Astrocyte of the hippocampus (primary cell): Measurements from ENCODE around the gene ACCS.

Experiments
- DNase-seq: peaks from one replicate; pipeline ENCODE4 v3.0.0; 2011; ENCODE audit warnings: low read depth, low spot score

The ACCS gene

DNA sequence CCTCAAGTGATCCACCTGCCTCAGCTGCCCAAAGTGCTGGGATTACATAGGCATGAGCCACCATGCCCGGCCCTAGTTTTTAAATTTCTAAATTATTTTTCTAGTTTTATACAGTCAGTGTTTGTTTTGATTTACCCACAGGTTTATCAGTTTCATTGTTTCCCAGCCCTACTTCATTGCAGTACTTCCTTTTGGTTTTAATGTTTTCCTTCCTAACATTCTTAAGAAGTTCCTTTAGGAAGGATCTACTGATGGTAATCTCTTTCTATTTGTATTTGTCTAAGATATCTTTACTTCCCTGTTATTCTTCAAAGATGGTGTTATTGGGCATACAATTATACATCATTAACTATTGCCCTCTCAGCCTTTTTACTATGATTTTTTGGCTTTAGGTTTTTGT, 24.5 kb downstream of the ACCS start:
- no peak for DNase-seq

GRCh38 chr11:44094260-44094868, 28.3 kb downstream of the ACCS start:
- peak; percentile 84 for DNase-seq

- DNase-seq, result peak; percentile 95
Observed at GRCh38 chr11:44095506-44096359, 29.7 kb downstream of the ACCS start, which contains the start of gene EXT2. EXT2 (plus strand) TSS chr11:44095678; CDS start chr11:44107713, 12,035 bp downstream.

- peak; percentile 16 for DNase-seq
Observed at GRCh38 chr11:44096360-44097185, 30.5 kb downstream of the ACCS start.

DNA sequence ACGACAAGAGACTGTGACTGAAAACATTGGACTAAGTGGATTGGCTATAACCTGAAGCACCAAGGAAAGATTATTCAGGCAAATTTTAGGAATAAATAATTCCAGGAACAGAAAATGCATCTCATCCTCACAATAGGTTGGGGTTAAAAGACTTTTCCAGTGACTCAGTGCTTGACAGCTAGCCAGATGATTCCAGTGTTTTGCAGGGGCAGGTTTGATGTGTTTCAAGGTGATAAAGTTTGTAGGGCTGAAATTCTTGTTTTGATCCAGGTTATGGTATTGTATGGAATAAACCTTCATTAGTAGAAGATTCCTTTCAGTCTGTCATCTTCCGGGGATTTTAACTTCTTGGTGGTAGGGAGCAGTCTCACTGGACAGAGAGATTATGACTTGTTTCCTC, 31.8 kb downstream of the ACCS start:
- DNase-seq, result peak; percentile 44

DNA sequence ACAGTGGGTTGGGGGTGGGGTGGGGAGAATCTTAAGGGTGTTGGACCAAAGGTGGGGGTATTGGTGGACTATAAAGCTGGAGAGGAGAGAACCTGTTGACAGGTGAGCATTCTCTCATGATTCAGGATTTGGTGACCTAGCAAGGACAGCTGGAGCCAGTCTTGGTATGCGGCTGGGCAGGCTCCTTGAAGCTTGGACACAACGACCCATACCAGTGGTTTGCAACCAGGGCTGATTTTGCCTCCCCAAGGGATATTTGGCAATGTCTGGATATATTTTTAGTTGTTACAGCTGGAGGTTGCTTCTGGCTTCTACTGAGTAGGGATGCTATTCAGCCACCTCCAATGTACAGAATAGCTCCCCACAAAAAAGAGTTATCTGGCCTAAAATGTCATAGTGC, 35.0 kb downstream of the ACCS start:
- no peak for DNase-seq

DNA sequence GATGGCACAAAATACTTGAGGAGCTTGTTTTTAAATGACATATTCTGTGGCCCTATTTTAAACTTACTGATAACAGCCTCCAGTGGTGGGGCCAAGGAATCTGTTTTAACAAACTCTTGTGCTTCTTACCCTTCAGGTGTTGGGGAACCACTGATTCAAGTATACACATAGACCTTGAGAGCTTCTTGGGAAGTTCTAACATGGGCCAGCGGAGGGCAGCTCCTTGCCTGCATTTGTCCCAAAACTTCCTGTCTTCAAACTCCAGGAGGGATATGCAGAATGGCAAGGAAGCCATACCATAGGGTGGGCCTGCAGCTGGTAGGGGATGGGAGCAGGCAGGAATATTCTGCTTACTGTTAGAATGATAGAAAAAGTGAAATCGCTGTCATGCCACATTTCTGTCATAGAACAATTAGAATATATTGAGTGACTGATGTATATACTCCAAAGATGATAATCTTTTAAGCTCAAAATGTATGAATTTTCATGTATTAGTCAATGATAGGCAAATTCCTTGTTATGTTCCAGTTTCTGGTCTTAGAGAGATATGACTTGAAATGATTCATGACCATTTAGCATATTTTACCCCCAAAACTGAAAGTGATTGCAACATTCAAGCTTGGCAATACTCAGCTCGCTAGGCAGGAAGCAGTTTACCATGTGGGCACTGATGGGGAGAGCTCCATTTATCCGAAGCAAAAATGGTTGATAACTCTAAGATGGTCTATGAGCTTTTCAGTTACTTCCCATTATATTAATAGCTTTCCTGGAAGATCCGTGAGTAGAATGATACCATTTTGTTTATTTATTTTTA, 38.6 kb downstream of the ACCS start:
- no peak for DNase-seq

- no peak for DNase-seq
Observed at GRCh38 chr11:44108260-44108659, 42.2 kb downstream of the ACCS start.

GRCh38 chr11:44110231-44110679, 44.2 kb downstream of the ACCS start:
- DNase-seq, result peak; percentile 68

GRCh38 chr11:44112091-44112821, 46.2 kb downstream of the ACCS start:
- DNase-seq, result peak; percentile 70

- no peak for DNase-seq
Observed at GRCh38 chr11:44113018-44113417, 46.9 kb downstream of the ACCS start.

GRCh38 chr11:44113572-44113971, 47.5 kb downstream of the ACCS start:
- no peak for DNase-seq

DNA sequence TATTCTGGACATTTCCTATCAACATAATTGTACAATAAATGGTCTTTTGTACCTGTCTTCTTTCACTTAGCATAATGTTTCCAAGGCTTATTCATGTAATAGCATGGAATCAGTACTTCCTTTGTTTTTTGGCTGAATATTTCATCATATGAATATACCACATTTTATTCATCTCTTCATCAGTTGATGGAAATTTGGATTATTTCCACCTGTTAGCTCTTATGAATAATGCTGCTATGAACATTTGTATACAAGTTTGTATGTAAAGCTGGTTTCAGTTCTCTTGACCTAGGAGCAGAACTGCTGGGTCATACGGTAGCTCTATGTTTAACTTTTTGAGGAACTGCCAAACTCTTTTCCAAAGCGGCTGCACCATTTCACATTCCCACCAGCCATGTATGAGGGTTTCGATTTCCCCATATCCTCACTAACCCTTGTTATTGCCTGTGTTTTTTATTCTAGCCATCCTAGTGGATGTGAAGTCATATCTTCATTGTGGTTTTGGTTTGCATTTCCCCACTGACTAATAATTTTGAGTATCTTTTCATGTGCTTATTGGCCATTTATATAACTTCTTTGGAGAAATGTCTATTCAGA, 50.3 kb downstream of the ACCS start:
- no peak for DNase-seq

- no peak for DNase-seq
Observed at GRCh38 chr11:44120169-44120568, 54.1 kb downstream of the ACCS start.

DNA sequence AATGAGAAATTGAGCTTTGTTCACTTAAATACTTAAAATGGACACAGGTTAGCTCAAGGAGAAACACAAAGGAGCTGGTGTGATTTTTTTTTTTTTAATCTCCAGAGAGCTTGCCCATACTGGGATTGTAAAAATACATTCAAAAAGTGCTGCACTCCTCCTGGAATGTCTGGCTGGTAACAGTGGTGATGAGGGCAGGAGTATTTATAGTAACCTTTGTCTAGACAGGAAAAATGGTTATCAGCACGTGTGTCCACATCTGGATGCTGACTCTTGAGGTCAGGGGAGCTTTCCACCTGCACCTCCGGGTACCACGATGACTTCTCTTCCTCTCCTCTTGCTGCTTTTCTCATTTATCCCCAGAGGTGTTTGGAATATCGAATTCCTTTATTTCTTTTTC, 59.5 kb downstream of the ACCS start:
- no peak for DNase-seq

GRCh38 chr11:44126304-44126703, 60.2 kb downstream of the ACCS start:
- no peak for DNase-seq

- DNase-seq, result no peak
Observed at GRCh38 chr11:44127130-44127529, 61.1 kb downstream of the ACCS start.

- DNase-seq, result no peak
Observed at GRCh38 chr11:44128729-44129128, 62.7 kb downstream of the ACCS start.

DNA sequence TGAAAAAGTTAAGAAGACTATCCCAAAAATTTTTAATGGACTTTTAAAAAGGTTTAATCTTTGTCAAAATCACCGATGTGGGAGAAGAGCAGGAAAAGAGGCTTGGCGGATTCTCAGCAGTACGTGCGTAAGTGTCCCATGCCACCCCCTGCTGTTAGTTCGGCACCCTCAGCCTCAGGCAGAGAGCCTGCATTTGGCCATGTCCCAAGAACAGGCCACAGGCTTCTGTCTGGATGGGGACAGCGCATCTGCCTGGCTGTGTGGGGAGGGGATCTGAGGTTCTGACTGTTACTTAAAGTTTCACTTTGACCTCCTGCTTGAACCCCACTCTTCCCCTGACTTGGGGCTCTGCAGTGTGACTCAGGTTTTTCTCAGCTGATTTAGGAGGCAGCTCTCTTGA, 64.7 kb downstream of the ACCS start:
- DNase-seq, result no peak

- DNase-seq, result peak; percentile 65
Observed at GRCh38 chr11:44133335-44133946, 67.4 kb downstream of the ACCS start.
